Spleen (tissue), 11 donors: ENCODE data around the gene ITPR2. TPM values are rescaled to one million over a fixed set of nuclear protein-coding genes. Genes with fewer than 3 reads are reported as not detected.

Experiments used
- DNase-seq: peaks from one replicate; pipeline ENCODE4 v3.0.0-alpha.2; 2020
- H3K27ac ChIP-seq, 8 donors: fragments of 200-600 bp; sonication (generic) in 7 of 8; 1 replicate in 4 of 8; 2 replicates in 4 of 8; pipeline versions ENCODE4 v1.5.0 to v1.8.0; 2016 to 2021; ENCODE audit warnings: inconsistent platforms in 4 of 8, mild to moderate bottlenecking in 4 of 8, moderate library complexity in 1 of 8
- H3K27me3 ChIP-seq, 7 donors: fragments of 200-600 bp; sonication (generic) in 6 of 7; replicated peaks in 1 of 7; 1 replicate in 4 of 7; 2 replicates in 3 of 7; pipeline versions ENCODE4 v1.5.0 to v1.8.0; 2016 to 2021; ENCODE audit warnings: inconsistent platforms in 3 of 7, mild to moderate bottlenecking in 1 of 7
- H3K36me3 ChIP-seq, 6 donors: fragments of 200-600 bp; sonication (generic) in 5 of 6; 1 replicate in 4 of 6; 2 replicates in 2 of 6; pipeline versions ENCODE4 v1.5.0 to v1.8.0; 2016 to 2021; ENCODE audit warnings: inconsistent platforms in 2 of 6
- H3K4me1 ChIP-seq, 6 donors: fragments of 200-600 bp; sonication (generic) in 5 of 6; 1 replicate in 3 of 6; 2 replicates in 3 of 6; pipeline versions ENCODE4 v1.5.0 to v1.8.0; 2016 to 2021; ENCODE audit warnings: inconsistent platforms in 3 of 6
- H3K4me3 ChIP-seq, 8 donors: fragments of 200-600 bp; sonication (generic) in 7 of 8; 1 replicate in 4 of 8; 2 replicates in 4 of 8; pipeline versions ENCODE4 v1.5.0 to v1.8.0; 2016 to 2021; ENCODE audit warnings: inconsistent platforms in 4 of 8, mild to moderate bottlenecking in 4 of 8, moderate library complexity in 2 of 8
- H3K9me3 ChIP-seq, 8 donors: fragments of 200-600 bp; sonication (generic) in 7 of 8; 1 replicate in 4 of 8; 2 replicates in 4 of 8; pipeline versions ENCODE4 v1.5.0 to v1.8.0; 2016 to 2021; ENCODE audit warnings: inconsistent platforms in 4 of 8
- POLR2A ChIP-seq, 3 donors: fragments of 450-650 bp; IDR thresholded peaks; one replicate each; pipeline ENCODE4 v1.5.1; 2017; ENCODE audit warnings: antibody characterized with exemption in 3 of 3, mild to moderate bottlenecking in 1 of 3
- POLR2AphosphoS5 ChIP-seq, 3 donors: sonication (generic); formaldehyde crosslinking; IDR thresholded peaks; one replicate each; pipeline ENCODE4 v1.5.1; 2017; ENCODE audit warnings: antibody characterized with exemption in 3 of 3
- WGBS, 5 donors: extraction: QIAGEN DNeasy Blood & Tissue Kit in 3 of 5; methylation state at CpG; one replicate each; pipeline versions ENCODE4 v1.1.5 to v1.1.7; 2013 to 2018; 5-methylcytosine and 5-hydroxymethylcytosine counted together
- intact Hi-C: fragments of 100-400 bp; cut with DNase I; formaldehyde crosslinking; loops from one replicate; pipeline ENCODE4 v1.15.0; 2023; ENCODE audit warnings: low total_unique reads
- polyA plus RNA-seq, 3 donors: library from polyadenylated mRNA; stranded (reverse); fragments of 200-250 nt; gene quantifications; one replicate each; pipeline ENCODE4 v1.2.1, GENCODE V29; 2013
- total RNA-seq, 7 donors: library from RNA; depleted of rRNA in 3 of 7; stranded (reverse); fragments of >200 nt in 3 of 7; fragmentation: NEBNext Ultra II Directional in 4 of 7; extraction: Animal tissue kit (Norgen Biotek cat#: 25700) in 4 of 7; gene quantifications; one replicate each; pipeline versions ENCODE4 v1.1.0 to v1.2.1, GENCODE V29; 2016 to 2021
- TF ChIP-seq, protein P1 (sequence below), 11 experiments: fragments of 200-600 bp in 7 of 11; fragments of 450-650 bp in 4 of 11; sonication (generic) in 4 of 11; IDR thresholded peaks in 8 of 11; conservative IDR thresholded peaks in 3 of 11; 1 replicate in 7 of 11; 2 replicates in 4 of 11; pipeline versions ENCODE4 v1.4.0 to v1.8.0; 2016 to 2021; ENCODE audit warnings: antibody characterized with exemption in 11 of 11, inconsistent platforms in 4 of 11, mild to moderate bottlenecking in 1 of 11
- donor health status: healthy with polysubstance abuse.
- donor health status: DM: no; HTN: no; CAD: no; lungs with moderate emphysema.
- donor health status: DM: no; HTN: no; CAD: no.
- donor health status: Bipolar disorder and iron deficiency.
- donor health status: healthy.
- donor health status: DM: no; HTN: no; CAD: no.
- donor health status: DM: yes; HTN: yes; CAD: no.

Gene ITPR2
- total and polyA plus RNA-seq, 10 donors: 3.2 to 105 (median 60.4) TPM

DNA sequence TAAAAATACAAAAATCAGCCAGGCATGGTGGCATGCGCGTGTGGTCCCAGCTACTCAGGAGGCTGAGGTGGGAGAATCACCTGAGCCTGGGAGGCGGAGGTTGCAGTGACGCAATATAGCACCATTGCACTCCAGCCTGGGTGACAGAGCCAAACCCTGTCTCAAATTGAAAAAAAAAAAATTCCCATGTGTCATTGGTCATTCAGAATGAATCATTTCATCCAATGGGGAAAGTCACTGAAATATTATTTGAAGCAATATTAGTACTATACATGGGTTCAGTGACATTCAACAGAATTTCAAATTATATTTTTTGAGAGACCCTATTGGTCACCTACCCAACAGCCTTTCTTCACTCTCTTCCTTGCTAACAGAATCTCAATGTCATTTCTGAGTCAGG is 276.1 kb downstream of the ITPR2 start:
- Histone ChIP-seq H3K9me3 (no peaks in the 10 kb centered on the region), H3K4me1 (no peaks in the 10 kb centered on the region), H3K36me3 (peaks cover 0 to 84% (median 24%) of the 10 kb centered on the region in 6 donors), H3K4me3 (no peak overlapping the region), H3K27me3 (no peaks in the 10 kb centered on the region), H3K27ac (no peak overlapping the region)
- no peak for DNase-seq
- TF ChIP-seq POLR2A (IDR thresholded peaks at IDR 0.05): no peak
- TF ChIP-seq, protein P1, sequence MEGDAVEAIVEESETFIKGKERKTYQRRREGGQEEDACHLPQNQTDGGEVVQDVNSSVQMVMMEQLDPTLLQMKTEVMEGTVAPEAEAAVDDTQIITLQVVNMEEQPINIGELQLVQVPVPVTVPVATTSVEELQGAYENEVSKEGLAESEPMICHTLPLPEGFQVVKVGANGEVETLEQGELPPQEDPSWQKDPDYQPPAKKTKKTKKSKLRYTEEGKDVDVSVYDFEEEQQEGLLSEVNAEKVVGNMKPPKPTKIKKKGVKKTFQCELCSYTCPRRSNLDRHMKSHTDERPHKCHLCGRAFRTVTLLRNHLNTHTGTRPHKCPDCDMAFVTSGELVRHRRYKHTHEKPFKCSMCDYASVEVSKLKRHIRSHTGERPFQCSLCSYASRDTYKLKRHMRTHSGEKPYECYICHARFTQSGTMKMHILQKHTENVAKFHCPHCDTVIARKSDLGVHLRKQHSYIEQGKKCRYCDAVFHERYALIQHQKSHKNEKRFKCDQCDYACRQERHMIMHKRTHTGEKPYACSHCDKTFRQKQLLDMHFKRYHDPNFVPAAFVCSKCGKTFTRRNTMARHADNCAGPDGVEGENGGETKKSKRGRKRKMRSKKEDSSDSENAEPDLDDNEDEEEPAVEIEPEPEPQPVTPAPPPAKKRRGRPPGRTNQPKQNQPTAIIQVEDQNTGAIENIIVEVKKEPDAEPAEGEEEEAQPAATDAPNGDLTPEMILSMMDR (IDR thresholded peaks at IDR 0.05 in 8 of 11, conservative IDR thresholded peaks at IDR 0.05 in 3 of 11): no peak
- TF ChIP-seq POLR2AphosphoS5 (IDR thresholded peaks at IDR 0.05): no peak
- intact Hi-C loops: no loop called here
- 88 to 98% (median 97%) methylated on average over 4 of the region's 4 CpGs for WGBS, 5 donors

DNA sequence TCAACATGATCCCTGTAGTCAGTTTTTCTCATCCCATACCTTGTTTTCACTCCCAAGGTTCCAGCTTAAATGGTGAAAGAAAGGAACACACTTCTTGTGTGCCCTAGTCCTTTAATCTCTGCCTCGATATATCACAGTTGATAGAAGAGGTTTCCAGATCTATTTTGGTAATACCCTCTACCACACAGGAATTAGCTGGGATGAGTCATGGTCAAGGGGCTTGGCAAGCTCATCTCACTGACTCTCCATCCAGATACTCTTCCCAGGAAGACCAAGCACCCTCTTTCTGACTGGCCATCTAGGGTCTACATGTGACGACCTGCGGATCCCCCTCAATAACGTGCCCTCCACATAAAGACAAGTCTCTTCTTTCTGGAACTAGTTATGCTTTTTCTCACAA is 277.9 kb downstream of the ITPR2 start:
- H3K4me3 ChIP-seq: no peak overlapping the region
- no peak overlapping the region for H3K27ac ChIP-seq
- TF ChIP-seq, protein P1 (IDR thresholded peaks at IDR 0.05 in 8 of 11, conservative IDR thresholded peaks at IDR 0.05 in 3 of 11): no peak
- TF ChIP-seq POLR2A (IDR thresholded peaks at IDR 0.05): no peak
- TF ChIP-seq POLR2AphosphoS5 (IDR thresholded peaks at IDR 0.05): no peak
- 88 to 99% (median 94%) methylated on average over 4 of the region's 4 CpGs for WGBS, 5 donors
- H3K4me1 ChIP-seq: no peaks in the 10 kb centered on the region
- DNase-seq: no peak
- H3K27me3 ChIP-seq: no peaks in the 10 kb centered on the region
- peaks cover 0 to 76% (median 24%) of the 10 kb centered on the region in 6 donors for H3K36me3 ChIP-seq
- H3K9me3 ChIP-seq: no peaks in the 10 kb centered on the region
- intact Hi-C loops: no loop called here

- DNase-seq: no peak
- intact Hi-C loops: no loop called here
Observed at GRCh38 chr12:26554332-26554731, 278.7 kb downstream of the ITPR2 start.

GRCh38 chr12:26551385-26551784 is 281.6 kb downstream of the ITPR2 start:
- no peak for DNase-seq
- no peaks in the 10 kb centered on the region for H3K27me3 ChIP-seq
- TF ChIP-seq, protein P1 (IDR thresholded peaks at IDR 0.05 in 8 of 11, conservative IDR thresholded peaks at IDR 0.05 in 3 of 11): no peak
- TF ChIP-seq POLR2AphosphoS5 (IDR thresholded peaks at IDR 0.05) (no peak), POLR2A (IDR thresholded peaks at IDR 0.05) (no peak)
- H3K9me3 ChIP-seq: no peaks in the 10 kb centered on the region
- WGBS, 5 donors: 69 to 90% (median 82%) methylated on average over 3 of the region's 3 CpGs
- H3K27ac ChIP-seq: no peak overlapping the region
- no peak overlapping the region for H3K4me3 ChIP-seq
- intact Hi-C loops: no loop called here
- H3K36me3 ChIP-seq: peaks cover 0 to 75% (median 26%) of the 10 kb centered on the region in 6 donors
- no peaks in the 10 kb centered on the region for H3K4me1 ChIP-seq

More at GRCh38 chr12:26554332-26554731, 278.7 kb downstream of the ITPR2 start:
- Histone ChIP-seq H3K9me3 (no peaks in the 10 kb centered on the region), H3K27ac (no peak overlapping the region), H3K27me3 (no peaks in the 10 kb centered on the region), H3K36me3 (peaks cover 0 to 69% (median 23%) of the 10 kb centered on the region in 6 donors), H3K4me3 (no peak overlapping the region), H3K4me1 (no peaks in the 10 kb centered on the region)
- TF ChIP-seq, protein P1 (IDR thresholded peaks at IDR 0.05 in 8 of 11, conservative IDR thresholded peaks at IDR 0.05 in 3 of 11): no peak
- 75 to 85% (median 82%) methylated on average over 4 of the region's 4 CpGs for WGBS, 5 donors
